GM21619 (cell line): ENCODE measurements around the gene CLCN6.

Experiments used
- ATAC-seq: cut with Tn5 transposase; IDR thresholded peaks from one replicate; pipeline ENCODE4 v1.9.1; 2021; ENCODE audit not compliant: unreplicated experiment

The CLCN6 gene

DNA sequence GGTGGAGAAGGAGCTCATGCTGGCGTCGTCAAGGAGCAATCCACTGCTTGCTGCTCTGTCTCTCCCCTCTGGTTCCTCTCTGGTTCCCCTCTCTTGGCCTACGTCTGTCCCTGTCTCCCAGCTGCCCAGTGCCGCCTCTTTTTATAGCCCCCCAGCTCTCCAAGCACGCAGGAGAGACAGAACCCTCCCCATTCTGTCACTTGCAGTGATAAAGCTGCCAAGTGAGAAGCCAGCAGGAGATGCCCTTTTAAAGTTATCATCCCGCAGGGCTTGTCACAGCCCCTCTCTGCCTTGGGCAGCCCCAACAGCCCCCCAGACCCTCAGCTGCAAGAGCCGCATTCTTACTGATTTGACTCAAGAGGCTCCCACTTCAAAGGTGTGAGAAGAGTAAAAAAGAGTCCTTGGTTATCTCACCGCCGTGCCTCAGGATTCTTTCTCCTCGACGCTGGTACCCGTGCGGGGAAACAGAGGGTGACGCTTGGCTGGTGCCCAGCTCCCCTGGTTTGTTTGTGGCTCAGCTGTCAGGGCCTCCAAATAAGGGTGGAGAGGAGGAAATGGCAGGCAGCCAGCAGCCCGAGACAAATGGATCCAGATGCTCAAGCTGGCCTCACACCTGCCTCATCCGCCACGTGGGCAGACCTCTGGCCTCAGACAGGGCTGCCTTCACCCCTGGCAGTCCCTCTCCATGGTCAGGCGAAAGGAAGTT is 41.8 kb downstream of the CLCN6 start, which contains the start of gene NPPA:
Gene NPPA (minus strand): TSS at position 117 of the 706 bp plus-strand sequence. CDS start 99 bp downstream, at position 18.
- ATAC-seq, result no peak

DNA sequence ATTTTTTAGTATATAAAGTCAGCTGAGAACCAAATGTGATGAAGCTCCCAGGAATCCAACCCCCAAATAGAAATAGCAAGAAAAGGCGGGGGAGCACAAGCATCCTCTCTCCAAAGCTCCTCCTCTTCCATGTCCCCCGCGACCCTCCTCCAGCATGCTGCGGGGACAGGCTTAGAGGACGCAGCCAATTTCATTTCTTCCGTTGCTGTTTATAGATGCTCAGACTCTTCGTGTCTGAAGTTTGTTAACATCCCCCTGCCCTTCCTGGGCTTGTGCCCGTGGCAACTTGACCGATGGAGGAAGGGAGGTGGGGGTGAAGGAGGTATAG is 42.3 kb downstream of the CLCN6 start:
- no peak for ATAC-seq

DNA sequence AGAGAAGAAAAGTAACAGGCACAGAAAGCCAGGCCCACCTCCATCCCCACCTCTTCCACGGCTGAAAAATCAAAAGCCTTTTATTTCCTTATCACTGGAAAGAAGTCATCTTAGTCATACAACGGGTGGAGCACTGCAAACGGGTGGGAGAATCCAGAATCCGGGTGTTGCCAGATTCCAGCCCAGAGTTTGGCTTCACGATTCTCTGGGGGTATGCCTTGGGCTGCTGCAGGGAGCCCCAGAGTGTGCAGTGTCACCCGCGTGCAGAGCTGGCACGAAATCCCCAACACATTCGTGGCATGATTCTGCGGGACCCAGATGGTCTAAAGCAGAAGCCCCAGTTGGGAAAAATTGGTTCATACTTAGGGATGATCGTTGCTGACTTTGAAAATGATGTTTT is 44.2 kb downstream of the CLCN6 start:
- ATAC-seq, result no peak

DNA sequence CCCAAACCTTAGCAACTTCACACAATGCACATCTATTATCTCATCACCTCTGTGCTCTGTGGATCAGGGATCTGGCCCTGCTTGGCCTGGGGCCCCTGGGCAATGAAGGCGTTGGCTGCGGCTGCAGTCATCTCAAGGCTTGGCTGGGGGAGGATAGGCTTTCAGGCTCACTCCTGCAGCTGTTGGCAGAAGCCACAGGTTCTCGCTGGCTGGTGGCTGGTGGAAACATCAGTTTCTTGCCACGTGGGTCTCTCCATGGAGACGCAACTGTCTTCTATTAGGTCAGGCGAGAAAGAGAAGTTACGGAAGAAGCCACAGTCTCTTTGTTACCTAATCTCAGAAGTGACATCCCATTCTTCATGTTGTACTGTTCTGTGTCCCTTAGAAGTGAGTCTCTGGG is 45.2 kb downstream of the CLCN6 start:
- ATAC-seq, result no peak

DNA sequence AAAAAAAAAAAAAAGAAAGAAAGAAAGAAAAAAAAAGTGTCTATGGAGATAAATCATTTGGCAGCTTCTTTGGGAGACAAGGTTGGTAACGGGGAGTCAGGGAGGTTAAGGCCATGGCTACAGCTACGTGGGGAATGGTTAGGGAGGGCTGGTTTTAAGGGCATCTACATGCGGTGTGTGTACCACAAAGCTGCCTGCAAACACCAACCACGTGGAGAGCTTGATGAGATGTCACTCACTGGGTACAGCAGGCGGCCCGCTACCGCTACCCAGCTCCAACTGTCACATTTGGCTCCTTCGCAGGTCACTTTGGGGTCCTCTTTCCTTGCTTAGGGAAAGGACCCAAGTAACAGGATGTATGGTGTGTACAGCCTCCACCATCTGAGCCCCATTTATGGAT is 48.5 kb downstream of the CLCN6 start:
- no peak for ATAC-seq

DNA sequence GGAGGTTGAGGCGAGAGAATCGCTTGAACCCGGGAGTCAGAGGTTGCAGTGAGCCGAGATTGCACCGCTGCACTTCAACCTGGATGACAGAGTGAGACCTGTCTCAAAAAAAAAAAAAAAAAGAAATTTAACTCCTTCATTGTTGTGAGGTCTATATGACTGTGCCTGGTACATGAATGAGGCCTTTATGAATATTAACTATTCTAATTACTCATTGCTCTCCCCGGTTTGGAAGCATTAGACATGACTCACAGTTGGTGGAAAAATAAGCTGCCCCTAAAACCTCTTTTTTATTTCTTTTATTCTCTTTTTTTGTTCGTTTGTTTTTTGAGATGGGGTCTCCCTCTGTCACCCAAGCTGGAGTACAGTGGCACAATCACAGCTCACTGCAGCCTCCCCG is 49.4 kb downstream of the CLCN6 start:
- ATAC-seq, result no peak

DNA sequence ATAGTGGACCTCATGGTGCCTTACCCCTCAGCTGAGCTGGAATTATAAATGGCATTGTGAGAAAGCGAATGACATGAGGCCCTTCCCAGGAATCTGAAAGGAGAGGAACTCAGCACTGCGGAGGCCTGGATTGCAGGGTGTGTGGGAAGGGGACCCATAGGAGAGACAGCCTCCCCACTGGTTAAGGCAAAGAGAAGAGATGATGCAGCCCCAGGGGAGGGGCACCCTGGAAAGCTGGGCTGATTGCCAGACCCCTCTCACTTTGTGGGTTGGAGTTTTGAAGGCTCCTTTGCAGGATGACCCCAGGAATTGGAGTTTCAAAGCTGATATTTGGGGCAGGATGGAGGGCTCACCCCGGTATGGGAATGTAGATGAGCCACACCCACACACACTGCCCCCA is 50.7 kb downstream of the CLCN6 start:
- ATAC-seq, result no peak

DNA sequence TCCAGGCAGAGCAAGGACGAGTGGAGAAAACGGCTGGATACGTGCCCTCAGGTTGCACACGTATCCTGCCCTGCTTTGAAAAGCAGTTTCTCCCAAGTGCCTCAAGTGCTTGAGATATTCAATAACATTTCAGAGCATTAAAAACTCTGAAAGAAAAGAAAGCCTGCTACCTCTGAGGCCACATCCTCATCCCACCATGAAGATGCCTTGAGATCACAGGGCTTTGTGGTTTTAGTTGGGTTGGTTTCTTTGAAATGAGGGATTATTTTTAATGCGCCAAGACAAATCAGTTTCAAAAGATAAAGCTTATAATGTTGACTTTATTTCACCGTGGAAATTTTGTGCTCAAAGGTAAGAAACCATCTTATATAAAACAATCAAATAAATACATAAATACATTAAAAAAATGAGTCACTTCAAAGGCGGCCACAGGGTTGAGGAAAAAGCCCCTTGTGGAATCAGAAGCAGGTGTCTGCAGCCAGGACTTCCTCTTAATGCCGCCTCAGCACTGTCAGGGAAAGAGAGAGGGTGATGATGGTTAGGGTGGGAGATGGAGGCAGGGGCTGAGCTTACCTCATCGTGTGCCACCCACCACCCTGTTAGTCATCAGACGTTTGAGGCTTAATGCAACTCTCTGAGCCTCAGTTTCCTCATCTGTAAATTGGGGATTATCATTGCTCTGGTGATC is 51.3 kb downstream of the CLCN6 start:
- ATAC-seq, result no peak

DNA sequence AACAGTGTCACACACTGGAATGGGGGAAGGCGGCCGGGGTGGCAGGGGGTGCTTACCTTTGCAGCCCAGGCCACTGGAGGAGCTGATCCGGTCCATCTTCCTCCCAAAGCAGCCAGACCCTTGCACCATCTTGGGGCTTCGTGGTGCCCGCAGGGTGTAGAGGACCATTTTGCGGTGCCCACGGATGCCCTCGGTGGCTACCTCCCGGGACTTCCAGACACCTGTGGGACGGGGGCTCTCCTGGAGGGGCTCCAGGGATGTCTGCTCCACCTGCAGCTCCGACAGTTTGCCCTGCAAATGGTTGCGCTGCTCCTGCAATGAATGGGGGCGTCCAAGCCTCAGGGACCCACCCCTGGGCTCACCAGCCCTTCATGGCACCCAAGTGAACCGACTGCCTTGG is 52.2 kb downstream of the CLCN6 start:
- no peak for ATAC-seq

DNA sequence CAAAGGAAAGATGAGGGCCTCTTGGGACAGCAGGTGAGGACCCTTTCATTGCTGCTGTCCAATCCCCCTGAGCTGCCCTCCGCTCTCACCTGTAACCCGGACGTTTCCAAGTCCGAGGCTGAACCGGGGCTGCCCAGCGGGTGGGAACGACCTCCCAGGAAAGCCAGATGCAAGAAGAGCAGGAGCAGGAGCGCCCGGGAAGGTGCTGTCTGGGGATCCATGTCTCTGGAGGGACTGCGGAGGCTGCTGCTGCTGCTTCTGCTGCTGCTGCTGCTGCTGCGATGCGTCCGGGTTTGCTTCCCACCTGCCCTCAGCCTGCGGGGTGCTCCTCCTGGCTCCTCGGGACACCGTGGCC is 52.6 kb downstream of the CLCN6 start, which contains the start of gene NPPB:
Gene NPPB (minus strand): TSS at position 333 of the 355 bp plus-strand sequence. CDS start 112 bp downstream, at position 221.
- no peak for ATAC-seq

DNA sequence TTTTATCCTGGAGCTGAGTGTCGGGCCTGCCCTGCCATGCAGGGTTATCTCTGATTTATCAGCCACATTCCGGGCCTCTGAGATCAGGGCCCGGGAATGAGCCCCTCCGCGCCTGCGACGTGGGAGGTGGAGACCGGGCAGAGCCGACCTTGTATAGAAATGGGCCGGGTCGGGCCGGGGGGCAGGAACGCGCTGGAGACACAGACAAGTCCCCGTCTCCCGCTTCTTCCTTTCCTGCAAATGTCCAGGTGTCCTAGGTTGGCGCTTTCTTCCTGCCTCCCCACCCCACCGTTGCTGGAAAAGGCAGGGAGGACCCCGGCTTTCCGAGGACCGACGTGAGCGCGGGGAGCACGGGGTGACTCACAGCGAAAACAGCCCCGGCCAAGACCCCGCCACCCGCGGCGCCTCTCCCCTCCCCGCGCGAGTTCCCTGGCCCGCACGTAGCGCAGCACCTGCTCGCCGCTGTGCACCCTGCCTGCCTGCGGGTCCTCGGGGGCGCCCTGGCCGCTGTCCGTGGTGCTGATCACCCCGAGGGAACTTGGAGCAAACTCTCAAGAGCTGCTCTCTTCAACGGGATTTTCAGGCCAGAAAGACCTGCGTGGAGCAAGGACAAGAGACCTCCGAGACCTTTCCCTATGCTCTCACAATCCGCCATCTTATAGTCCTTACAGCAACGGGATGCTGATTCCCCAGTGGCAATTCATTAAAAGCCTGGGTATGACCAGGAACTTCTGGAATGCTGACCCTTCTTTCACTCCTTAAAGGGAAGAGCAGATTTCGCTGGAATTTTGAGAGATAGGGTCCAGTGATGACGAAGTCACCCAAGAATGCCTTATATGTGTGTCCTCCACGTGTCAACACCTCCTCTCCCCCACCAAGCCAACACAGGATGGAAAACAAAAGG is 53.2 kb downstream of the CLCN6 start:
- no peak for ATAC-seq

DNA sequence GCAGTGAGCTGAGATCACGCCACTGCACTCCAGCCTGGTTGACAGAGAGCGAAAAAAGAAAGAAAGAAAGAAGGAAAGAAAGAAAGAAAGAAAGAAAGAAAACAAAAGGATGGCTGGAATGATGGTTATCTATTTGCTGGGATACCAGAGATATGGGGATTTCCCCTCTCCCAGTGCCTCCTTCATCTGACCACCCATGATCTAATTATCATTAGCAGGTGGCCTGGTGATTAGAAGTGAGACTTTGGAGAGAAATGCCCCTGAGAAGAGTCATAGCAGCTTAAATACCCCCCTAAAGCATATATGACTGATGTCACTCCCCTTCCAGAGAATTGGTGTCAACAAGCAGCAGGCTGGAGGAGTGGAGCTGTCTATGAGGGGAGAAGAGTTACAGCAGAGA is 54.1 kb downstream of the CLCN6 start:
- no peak for ATAC-seq

DNA sequence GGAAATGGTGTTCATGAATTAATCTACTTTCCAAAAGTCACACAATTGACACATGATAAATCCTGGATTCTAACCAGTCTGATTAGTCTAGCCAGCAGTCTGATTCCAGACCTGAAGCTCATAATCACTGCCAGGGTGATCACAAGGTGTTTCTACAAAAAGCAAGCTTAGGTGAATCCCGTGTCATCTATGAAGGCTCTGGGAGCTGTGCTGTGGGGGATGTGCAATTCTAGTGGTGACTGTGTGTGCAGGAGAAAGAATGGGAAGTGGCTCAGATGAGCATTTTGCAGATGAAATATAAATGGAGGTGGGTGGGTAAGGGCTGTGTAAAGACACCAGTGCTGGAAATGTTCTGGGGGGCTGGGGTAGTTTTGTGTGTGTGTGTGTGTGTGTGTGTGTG is 54.6 kb downstream of the CLCN6 start:
- no peak for ATAC-seq

DNA sequence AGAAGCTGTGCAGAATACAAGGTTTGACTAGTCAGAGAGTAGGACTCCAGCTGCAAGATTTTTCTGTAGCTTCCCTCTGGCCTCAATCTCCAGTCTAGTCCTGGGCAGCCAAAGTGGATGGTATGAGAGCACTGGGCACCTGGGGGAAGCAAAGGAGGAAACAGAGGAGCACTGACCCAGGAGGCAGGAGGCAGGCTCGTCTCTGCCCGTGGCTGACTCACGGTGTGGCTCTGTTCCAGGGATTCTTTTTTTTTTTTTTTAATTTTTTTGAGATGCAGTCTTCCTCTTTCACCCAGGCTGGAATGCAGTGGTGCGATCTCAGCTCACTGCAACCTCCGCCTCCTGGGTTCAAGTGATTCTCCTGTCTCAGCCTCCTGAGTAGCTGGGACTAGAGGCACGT is 56.9 kb downstream of the CLCN6 start:
- ATAC-seq, result no peak

DNA sequence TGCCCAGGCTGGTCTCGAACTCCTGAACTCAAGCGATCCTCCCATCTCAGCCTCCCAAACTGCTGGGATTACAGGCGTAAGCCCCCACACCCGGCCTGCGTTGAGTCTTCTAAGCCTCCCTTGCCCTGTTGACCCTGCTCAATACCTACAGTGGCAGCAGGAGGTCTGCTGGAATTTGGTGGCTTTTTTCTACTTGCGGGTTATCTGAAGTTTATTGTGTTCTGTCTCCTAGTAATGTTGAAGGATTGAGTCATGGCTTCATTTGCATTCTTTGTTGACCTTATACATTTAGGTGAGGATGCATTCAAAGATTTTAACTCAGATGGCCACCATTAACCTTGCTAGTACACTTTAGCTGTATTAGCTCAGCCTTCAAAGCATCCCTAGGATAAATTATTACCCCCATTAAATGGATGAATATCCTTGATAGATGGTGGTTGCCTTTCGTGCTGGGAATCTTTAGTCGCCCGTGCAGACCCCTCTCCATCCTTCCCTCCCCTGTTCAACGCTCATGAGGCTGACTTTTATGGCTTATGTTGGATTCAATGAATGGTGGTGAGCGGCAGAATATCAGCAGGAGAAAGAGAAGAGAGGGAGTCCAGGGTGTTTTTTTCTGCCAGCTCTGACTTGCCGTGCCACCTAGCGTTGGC is 62.5 kb downstream of the CLCN6 start:
- no peak for ATAC-seq

DNA sequence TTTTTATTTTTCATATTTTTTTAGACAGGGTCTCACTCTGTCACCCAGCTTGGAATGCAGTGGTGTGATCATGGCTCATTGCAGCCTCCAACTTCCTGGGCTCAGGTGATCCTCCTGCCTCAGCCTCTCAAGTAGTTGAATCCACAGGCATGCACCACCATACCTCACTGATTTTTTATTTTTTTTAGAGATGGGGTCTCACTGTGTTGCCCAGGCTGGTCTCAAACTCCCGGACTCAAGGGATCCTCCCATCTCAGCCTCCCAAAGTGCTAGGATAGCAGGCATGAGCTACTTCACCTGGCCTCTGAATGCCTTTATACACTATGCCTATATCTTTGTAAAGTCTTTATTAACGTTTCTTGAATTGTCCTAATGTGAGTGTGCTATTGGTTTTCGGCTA is 63.1 kb downstream of the CLCN6 start:
- ATAC-seq, result no peak

DNA sequence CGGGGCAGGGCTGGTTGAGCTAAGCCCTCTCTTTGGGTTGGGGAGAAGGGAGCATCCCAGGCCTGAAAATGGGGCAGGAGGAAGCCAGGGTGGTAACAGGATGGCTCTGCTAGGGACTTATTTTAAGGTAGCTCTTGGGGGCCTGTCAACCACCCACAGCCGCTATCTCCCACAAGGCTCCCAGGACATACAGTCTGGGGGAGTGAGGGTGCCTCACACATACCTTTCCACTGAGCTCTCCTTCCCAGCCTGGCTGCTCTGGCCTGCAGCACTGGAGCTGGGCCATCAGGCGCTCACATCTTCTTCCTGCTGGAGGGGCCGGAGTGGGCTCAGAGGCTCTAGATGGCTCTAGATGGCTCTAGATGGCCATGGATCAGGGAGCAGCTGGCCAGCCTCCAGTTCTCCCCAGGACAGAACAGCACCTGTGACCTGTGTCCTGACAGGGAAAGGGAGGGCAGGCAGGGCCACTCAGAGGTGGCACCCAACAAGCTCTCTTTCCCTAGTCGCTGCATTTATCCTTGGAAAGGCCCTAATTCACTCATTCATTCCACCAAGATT is 63.7 kb downstream of the CLCN6 start:
- no peak for ATAC-seq

DNA sequence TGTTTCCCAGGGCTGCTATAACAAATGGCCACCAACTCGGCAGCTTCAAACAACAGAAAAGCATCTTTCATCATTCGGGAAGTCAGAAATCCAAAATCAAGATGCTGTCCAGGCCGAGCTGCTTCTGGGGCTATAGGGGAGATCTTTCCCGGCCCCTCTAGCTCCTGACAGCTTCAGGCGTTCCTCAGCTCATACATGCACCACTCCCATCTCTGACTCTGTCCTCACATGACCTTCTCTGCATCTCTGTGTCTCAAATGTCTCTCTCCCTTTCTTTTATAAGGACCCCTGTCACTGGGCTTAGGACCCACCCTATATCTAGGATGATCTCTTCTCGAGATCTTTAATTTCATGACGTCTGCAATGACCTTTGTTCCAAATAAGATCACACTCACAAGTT is 66.6 kb downstream of the CLCN6 start:
- ATAC-seq, result no peak

DNA sequence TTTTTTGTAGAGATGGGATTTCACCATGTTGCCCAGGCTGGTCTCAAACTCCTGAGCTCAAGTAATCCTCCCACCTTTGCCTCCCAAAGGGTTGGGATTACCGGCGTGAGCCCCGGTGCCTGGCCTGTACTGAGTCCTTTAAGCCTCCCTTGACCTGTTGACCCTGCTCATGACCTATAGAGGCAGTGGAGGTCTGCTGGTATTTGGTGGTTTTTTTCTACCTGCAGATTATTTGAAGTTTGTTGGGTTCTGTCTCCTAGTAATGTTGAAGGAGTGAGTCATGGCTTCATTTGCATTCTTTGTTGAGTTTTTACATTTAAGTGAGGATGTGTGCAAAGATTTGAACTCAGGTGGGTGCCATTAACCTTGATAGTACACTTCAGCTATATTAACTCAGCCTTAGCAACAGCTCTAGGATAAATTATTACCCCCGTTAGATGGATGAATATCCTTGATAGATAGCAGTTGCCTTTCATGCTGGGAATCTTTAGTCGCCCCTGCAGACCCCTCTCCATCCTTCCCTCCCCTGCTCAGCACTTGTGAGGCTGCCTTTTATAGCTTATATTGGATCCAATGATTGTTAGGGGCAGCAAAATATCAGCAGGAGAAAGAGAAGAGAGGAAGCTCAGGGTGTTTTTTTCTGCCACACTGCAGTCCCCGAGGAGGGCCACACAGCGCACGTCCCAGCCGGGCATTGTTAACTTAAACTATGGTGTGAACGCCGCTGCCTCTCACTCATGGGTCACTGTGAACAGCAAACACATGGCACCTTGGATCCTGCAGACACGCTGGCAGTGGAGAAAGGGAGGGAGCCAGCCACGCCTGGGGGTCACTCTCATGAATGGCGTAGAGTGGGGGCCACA is 67.6 kb downstream of the CLCN6 start:
- no peak for ATAC-seq

DNA sequence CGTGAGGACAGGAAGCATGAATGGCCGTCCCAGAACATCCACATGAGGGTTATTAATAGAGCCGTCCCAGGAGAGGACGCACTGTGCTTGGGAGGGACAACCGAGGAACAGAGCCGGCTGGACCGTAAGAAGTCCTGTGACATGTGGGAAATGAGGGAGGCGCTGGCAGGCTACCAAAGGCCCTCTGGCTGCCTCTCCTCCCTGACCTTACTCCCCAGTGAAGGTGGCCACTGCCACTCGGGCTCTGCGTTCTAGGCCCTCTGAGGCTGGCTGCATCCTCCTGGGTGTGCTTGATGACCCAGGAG is 68.2 kb downstream of the CLCN6 start:
- ATAC-seq, result no peak
